Dermis microvascular lymphatic vessel endothelial cell (primary cell): ENCODE results near the gene ITGA8. TPM values are rescaled to one million over a fixed set of nuclear protein-coding genes. Genes with fewer than 3 reads are reported as not detected.

ENCODE experiments used
- DNase-seq, 2 donors: peaks; one replicate each; pipeline versions ENCODE4 v3.0.0 to v3.0.0-alpha.2; 2010; ENCODE audit warnings: low read depth in 2 of 2
- total RNA-seq: library from RNA; depleted of rRNA; stranded (reverse); fragments of >200 nt; gene quantifications from 2 replicates; pipeline ENCODE4 v1.2.1, GENCODE V29; 2014

Gene ITGA8
- total RNA-seq, 1 donor from 2014 or later = 1.2 TPM

- no peak for DNase-seq
Measured at GRCh38 chr10:15735763-15736162, 16.0 kb upstream of the ITGA8 start.

GRCh38 chr10:15730341-15730740 is 10.6 kb upstream of the ITGA8 start:
- no peak for DNase-seq

DNA sequence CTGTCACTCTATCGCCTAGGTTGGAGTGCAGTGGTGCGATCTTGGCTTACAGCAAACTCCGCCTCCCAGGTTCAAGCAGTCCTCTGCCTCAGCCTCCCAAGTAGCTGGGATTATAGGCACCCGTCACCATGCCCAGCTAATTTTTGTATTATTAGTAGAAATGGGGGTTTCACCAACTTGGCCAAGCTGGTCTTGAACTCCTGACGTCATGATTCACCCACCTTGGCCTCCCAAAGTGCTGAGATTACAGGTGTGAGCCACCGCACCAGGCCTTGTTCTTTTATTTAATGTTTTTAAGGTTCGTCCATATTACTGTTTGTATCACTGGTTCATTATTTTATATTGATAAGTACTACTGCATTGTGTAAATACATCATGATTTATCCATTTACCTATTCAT is 10.2 kb upstream of the ITGA8 start:
- no peak for DNase-seq

GRCh38 chr10:15726042-15726441 is 6.3 kb upstream of the ITGA8 start:
- no peak for DNase-seq

DNA sequence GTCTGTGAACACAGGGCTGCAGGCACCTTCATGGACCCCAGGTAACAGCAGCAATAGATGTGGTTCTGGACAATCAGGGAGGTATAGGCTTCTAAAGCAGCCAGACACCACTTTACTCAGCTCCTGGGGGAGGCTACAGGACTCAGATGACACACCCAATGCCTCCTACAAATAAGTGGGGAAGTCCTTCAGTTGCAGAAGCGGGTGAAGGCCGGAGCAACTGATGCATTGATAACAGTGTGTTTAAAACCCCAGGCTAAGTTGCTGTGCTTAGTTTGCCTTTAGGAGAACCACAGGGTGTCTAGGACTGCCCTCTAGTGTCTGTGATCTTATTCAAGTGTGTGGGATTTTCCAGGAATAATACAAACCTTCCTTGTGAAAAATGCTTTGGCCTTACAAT is 5.9 kb upstream of the ITGA8 start:
- DNase-seq = peak; percentile 52 to 64

DNA sequence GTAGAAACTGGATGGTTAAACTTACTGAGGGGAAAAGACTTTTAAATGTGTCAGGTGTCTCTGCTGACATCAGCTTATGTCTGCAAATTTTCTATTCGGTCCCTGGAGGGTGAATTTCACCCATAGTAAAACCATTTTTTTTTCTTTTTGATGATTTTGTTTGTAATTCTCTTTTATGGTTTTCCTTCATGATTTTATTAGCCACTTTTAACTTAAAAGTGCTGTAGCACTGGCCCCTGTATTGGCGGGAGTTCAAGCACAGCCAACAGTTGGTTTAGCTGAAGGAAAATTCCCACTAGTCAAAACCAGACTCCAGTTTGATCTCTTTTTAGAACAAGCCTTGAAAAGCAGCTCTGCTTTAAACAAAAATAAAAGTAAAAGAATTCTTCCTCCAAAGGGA is 5.0 kb upstream of the ITGA8 start:
- DNase-seq = no peak

- DNase-seq = no peak
Measured at GRCh38 chr10:15723803-15724202, 4.1 kb upstream of the ITGA8 start.

DNA sequence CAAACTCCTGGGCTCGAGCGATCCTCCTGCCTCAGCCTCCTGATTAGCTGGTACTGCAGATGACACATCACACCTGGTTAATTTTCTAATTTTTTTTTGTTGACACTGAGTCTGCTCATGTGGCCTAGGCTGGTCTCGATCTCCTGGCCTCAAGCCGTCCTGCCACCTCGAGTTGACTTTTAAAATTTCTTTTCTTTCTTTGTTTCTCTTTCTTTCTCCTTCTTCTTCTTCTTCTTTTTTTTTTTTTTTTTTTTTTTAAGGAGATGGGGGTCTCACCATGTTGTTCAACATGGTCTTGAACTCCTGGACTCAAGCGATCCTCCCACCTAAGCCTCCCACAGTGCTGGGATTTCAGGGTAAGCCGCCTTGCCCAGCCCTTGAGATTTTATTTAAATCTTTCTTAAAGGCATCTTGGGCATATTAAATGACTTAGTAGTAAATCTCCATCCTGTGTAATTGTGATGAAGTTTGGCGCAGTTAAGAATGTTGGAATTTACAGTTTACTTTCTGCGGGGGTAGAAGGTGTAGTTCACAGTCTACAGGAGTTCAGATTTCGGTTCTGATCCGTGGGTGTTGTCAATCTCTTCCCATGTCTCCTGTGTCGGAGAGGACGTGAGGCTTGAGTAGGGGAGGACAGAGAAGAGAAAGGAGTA is 1.0 kb upstream of the ITGA8 start:
- DNase-seq = no peak

DNA sequence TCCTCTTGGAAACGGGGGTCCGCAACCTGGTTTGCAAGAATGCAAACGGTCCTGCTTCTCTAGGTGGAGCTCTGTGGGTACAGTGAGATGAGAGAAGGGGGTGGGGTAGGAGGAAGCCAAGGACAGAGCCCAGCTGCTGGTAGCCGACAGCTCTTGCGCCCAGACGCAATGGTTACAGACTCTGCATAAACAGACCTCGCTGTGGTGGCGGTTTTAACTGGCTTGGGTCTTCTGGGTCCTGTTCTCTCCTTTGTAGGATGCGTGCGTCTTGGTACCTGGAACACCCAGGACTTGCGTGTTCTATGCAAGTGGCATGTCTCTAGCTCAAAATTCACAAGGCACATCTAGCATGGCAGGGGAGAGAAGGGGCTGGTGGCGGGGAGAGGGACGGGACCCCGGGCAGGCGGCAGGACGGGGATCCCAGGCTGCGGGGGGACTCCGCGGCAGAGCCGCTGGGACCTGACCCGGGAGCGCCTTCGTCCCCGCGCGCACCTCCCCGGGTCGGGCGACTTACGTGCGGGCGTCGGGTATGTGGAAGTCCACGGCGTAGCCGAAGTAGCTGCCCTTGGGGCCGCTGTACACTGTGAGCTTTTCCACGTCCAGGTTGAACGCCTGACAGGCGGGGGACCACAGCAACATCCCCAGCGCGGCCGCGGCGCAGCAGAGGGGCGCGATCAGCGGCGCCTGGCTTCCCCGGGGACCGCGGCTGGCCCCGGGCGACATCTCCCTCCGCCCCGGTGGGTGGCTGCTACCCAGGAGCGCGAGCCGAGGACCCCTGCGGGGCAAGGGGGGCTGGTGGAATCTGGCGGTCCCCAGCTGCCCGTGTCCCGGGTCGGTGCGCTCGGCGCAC is 448 bp downstream of the ITGA8 start:
- peak in 1 of 2 donors; percentile 20 for DNase-seq

DNA sequence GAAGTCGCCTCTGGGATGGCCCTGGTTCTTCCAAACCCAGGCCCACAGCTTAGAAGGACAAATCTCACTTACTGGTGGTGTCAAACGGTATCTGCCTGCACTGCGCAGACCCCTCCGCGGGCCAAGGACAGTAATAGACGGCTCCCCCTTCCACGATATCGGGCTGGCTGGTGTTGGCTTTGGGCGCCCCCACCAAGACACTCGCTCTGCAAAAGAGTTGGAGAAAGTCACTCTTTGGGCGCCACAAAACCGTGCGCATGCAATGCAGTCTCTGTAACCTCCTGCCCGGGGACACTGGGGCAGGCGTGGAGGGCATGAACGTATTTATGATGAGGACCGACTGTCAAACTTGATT is 1.1 kb downstream of the ITGA8 start:
- DNase-seq = no peak

- DNase-seq = peak; percentile 33 to 50
Measured at GRCh38 chr10:15715619-15716227, 4.0 kb downstream of the ITGA8 start.

DNA sequence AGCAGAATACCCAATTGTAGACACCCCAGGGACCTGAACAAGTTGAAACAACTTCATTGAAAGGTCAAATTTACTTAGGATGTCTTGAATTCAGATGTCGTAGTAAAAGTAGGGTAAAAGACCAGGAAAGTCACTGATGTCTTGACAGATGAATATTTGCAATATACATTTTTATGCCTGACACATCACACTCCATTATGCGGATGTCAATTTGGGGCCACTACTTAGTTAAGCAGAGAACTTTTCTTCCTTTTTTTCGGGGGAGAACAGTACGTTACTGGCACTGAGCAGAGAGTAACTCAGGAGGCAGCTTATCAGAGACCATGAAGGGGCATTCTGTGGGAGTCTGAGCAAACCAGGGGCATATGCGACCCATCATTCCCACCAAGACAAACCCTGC is 4.9 kb downstream of the ITGA8 start:
- DNase-seq = no peak

DNA sequence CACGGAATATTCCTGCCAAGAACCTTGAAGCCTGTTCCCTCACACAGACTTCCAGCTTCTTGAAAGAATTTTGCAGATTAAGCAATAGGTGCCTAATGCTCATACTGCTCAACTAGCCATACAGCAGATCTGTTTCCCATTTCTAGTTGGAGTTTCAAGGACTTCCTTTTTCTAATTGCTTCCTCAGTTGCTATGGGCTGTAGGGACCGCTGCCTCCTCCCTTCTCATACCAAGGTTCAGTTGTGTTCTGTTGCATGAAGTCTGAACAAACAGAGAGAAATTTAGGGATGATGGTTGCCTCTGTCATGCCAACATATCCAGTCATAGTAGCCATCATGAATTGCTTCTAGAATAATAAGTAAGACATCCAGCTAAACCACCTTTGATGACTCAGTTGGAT is 6.8 kb downstream of the ITGA8 start:
- no peak for DNase-seq

DNA sequence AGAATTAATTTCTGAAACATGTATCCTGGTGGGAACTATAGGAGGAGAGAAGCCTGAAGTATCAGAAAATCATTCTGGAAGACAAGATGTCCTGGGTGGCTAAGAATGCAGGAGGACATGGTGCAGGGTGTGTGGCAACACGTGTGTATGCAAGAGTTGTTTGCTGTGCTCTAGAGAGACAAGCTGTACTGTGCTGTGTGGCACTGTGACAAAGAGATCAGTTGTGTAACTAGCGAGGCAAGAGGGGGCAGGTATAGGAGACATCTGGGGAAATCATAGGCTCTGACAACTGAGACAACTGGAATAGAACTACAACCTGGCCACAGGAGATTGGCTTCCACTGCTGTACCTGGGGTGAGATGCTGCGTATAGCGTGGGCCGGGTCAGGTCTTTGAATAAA is 9.3 kb downstream of the ITGA8 start:
- no peak for DNase-seq

GRCh38 chr10:15705298-15705697 is 14.4 kb downstream of the ITGA8 start:
- no peak for DNase-seq

DNA sequence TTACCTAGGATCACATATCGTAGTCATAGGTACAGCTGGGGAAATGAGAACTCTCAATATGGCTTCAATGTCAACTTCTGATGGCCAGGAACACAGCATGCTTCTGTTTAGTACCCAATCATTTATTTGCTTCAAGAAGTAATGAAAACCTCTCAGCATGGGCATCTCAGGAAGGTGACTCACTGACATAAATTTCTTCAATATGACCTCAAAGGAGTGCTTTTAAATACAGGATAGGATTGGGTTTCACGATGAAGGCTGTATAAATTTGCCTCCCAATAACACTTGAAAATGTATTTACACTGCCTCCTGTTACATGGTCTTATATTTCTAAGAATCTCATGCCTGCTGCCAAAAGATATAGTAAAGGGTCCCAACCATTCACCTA is 15.1 kb downstream of the ITGA8 start:
- DNase-seq = peak in 1 of 2 donors; percentile 38

DNA sequence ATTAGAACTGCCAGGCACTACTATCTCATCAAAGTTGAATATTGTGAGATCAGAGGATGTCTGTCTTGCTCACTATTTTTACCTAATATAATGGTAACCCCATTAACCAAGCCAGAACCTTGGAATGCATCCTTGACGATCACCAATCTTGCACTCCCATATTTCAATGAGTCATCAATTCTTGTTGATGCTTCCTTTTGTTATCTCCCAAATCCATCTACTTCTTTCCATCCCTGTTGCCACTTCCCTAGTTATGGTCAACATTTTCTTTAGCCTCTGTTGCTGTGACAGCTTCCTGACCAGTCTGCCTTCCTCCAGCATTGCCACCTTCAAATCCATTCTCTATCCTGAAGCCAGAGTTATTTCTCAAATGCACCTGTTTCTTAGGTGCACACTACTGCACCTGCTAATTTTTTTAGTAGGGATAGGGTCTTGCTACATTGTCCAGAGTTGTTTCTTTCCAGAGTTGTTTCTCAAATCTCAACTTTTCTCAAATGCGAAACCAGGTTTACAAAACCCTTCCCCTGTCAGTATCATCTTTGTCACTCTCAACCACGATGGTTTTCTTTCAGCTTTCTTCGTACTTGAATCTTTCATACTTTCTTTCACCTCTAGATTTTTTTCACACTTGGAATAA is 15.7 kb downstream of the ITGA8 start:
- DNase-seq = no peak

GRCh38 chr10:15703151-15703880 is 16.4 kb downstream of the ITGA8 start:
- peak; percentile 63 to 70 for DNase-seq

DNA sequence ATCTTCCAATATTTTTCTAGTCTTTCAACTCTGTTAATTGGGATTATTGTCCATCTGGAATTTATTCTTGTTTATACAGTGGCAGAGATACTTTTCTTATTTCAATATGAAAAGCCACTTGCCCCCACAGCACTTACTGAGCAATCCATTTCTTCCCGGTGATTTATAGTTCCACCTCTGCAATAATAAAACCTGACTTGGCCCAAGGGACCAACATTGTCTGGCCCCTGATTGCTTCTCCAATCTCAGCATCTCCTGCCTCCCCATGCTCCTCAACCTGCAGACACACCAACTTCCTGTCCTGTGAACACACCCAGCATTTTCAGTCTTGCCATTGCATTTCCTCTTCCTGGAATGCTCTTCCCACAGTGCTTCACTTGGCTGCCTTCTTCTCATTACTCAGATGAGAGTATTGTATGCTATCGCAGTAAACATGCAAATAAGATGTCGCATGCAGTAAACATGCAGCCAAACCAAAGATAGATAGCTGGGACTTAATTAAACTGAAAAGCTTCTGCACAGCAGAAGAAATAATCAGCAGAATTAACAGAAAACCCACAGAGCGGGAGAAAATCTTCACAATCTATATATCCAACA is 19.5 kb downstream of the ITGA8 start:
- no peak for DNase-seq

DNA sequence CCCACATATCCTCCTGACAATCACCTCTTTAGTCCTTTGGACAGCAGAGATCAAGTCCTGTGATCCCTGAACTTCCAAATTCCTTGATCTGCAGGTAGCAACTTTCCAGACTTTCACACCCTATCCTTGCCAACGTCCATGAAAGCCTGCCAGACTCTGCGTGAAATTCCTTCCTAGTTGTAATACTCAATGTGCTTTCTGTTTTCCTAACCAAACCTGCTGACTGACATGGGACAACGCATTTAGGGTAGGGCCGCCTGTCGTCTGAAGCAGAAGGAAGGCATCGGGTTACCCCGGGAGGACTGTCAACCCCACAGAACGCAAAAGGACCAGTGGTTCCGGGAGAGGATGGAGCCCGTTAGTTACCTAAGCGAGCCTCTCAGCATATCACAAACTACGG is 23.9 kb downstream of the ITGA8 start:
- no peak for DNase-seq

DNA sequence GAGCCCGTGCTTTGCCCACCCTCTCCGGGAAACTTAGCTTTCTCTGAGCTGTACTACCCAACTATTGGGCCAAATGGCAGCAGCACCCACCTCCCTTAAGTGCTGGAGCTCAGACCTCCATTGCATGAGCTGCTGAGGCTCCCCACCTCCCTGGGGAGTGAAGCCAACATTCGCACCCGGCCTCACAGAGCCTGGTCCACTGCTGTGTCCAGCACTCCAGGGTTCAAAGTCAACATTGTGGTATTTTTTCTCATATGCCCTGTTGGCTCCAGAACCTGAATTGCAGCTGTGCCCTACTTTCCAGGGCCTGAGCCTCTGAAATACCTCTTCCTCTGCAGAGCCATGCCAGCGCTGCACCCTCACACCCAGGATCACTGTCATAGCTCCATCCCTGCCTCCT is 29.7 kb downstream of the ITGA8 start:
- no peak for DNase-seq
